Endothelial cell of umbilical vein (primary cell): ENCODE results near the gene PCDH18. TPM values are rescaled to one million over a fixed set of nuclear protein-coding genes. Genes with fewer than 3 reads are reported as not detected.

Experiments used
- BruUV-seq: library from RNA; stranded (reverse); fragments of 400-500 nt; replicated peaks from 2 replicates; lab custom pipeline; 2021; lab: Mats Ljungman, UMichigan
- CTCF ChIA-PET: fragments of 300-600, 350-600 bp; sonication (Branson Sonifier 250); formaldehyde crosslinking; loops from one replicate; lab custom pipeline; 2021; ENCODE audit warnings: antibody characterized with exemption, inconsistent platforms; lab: Charles Lee
- POLR2A ChIA-PET: fragments of 300-600, 350-600 bp; sonication (Branson Sonifier 250); formaldehyde crosslinking; loops from one replicate; lab custom pipeline; 2021; ENCODE audit warnings: antibody characterized with exemption, inconsistent platforms; lab: Charles Lee
- DNase-seq: peaks from one replicate; pipeline ENCODE4 v3.0.0-alpha.2; 2011; ENCODE audit warnings: low read depth, low spot score
- FAIRE-seq: peaks from 2 replicates; lab custom pipeline; 2011; peaks lifted over from hg19 to GRCh38; lab: Jason Lieb, UNC
- H2AFZ ChIP-seq: 2 replicates; pipeline ENCODE4 v1.6.0; 2012; ENCODE audit warnings: low read depth, low read length, control low read depth, inconsistent platforms
- H3K27ac ChIP-seq: 2 replicates; pipeline ENCODE4 v1.5.1; 2011; ENCODE audit warnings: low read depth, mild to moderate bottlenecking, control low read depth, low read length, moderate library complexity; ENCODE audit not compliant: insufficient read depth
- H3K27me3 ChIP-seq, 2 experiments: 2 replicates each; pipeline versions ENCODE4 v1.6.0 to v1.6.1; 2011; ENCODE audit warnings: low read length in 2 of 2, mixed read lengths in 1 of 2; ENCODE audit not compliant: control insufficient read depth in 2 of 2, insufficient read depth in 2 of 2
- H3K36me3 ChIP-seq, 2 experiments: 2 replicates in 1 of 2; 3 replicates in 1 of 2; pipeline ENCODE4 v1.5.1; 2011; ENCODE audit warnings: low read length in 2 of 2, mild to moderate bottlenecking in 1 of 2, moderate library complexity in 1 of 2; ENCODE audit not compliant: control insufficient read depth in 2 of 2, insufficient read depth in 2 of 2; ENCODE audit errors: extremely low read depth in 1 of 2
- H3K4me1 ChIP-seq: 3 replicates; pipeline ENCODE4 v1.5.1; 2011; ENCODE audit warnings: mild to moderate bottlenecking, low read length; ENCODE audit not compliant: control insufficient read depth, insufficient read depth; ENCODE audit errors: extremely low read depth
- H3K4me2 ChIP-seq: 2 replicates; pipeline ENCODE4 v1.6.1; 2011; ENCODE audit warnings: low read length, control low read depth, mixed read lengths; ENCODE audit not compliant: insufficient read depth
- H3K4me3 ChIP-seq, 3 experiments: fragments of 200-600 bp in 1 of 3; sonication (generic), shearing (Covaris generic) in 1 of 3; replicated peaks in 1 of 3; 2 replicates each; pipeline ENCODE4 v1.5.1; 2011 to 2016; ENCODE audit warnings: control low read depth in 3 of 3, low read length in 3 of 3, mild to moderate bottlenecking in 2 of 3, inconsistent platforms in 1 of 3, low read depth in 1 of 3, moderate library complexity in 1 of 3; ENCODE audit not compliant: insufficient read depth in 1 of 3
- H3K79me2 ChIP-seq: 2 replicates; pipeline ENCODE4 v1.6.0; 2012; ENCODE audit warnings: low read length, inconsistent platforms; ENCODE audit not compliant: control insufficient read depth, insufficient read depth
- H3K9ac ChIP-seq: replicated peaks from 2 replicates; pipeline ENCODE3; 2011; ENCODE audit warnings: low read length, control low read depth; ENCODE audit not compliant: insufficient read depth; ENCODE audit errors: extremely low read depth
- H3K9me1 ChIP-seq: replicated peaks from 3 replicates; pipeline ENCODE4 v1.6.0; 2011; ENCODE audit warnings: mild to moderate bottlenecking, low read length; ENCODE audit not compliant: control insufficient read depth, insufficient read depth; ENCODE audit errors: extremely low read depth
- H3K9me3 ChIP-seq: replicated peaks from 2 replicates; pipeline ENCODE4 v1.5.1; 2012; ENCODE audit warnings: low read length, inconsistent platforms; ENCODE audit not compliant: control insufficient read depth, insufficient read depth
- H4K20me1 ChIP-seq: replicated peaks from 2 replicates; pipeline ENCODE3; 2011; ENCODE audit warnings: mild to moderate bottlenecking, low read length; ENCODE audit not compliant: control insufficient read depth, insufficient read depth; ENCODE audit errors: extremely low read depth
- CTCF ChIP-seq, 2 donors: IDR thresholded peaks; 1 replicate in 1 of 2; 2 replicates in 1 of 2; pipeline ENCODE4 v1.5.1; 2011; ENCODE audit warnings: low read length in 2 of 2, mild to moderate bottlenecking in 2 of 2, moderate library complexity in 2 of 2, control low read depth in 1 of 2, inconsistent platforms in 1 of 2, low read depth in 1 of 2; ENCODE audit not compliant: insufficient read depth in 1 of 2; ENCODE audit errors: extremely low read depth in 1 of 2
- EZH2 ChIP-seq: IDR thresholded peaks from 2 replicates; pipeline ENCODE4 v1.6.1; 2012; ENCODE audit warnings: borderline replicate concordance, low read depth, mild to moderate bottlenecking, moderate library complexity, low read length, inconsistent platforms; ENCODE audit not compliant: severe bottlenecking
- FOS ChIP-seq: IDR thresholded peaks from 2 replicates; pipeline ENCODE4 v1.6.1; 2011; ENCODE audit warnings: mild to moderate bottlenecking, low read length, moderate library complexity, borderline replicate concordance; ENCODE audit not compliant: insufficient read depth
- GATA2 ChIP-seq: IDR thresholded peaks from 2 replicates; pipeline ENCODE4 v1.7.0; 2011; ENCODE audit warnings: low read depth, mild to moderate bottlenecking, moderate library complexity, mixed read lengths, low read length; ENCODE audit not compliant: insufficient read length, insufficient read depth
- JUN ChIP-seq: IDR thresholded peaks from 2 replicates; pipeline ENCODE4 v1.6.1; 2011; ENCODE audit warnings: borderline replicate concordance, low read depth; ENCODE audit not compliant: insufficient read length, insufficient read depth
- MYC ChIP-seq: IDR thresholded peaks from one replicate; pipeline ENCODE4 v1.6.1; 2011; ENCODE audit warnings: mild to moderate bottlenecking, low read depth, low read length
- POLR2A ChIP-seq: IDR thresholded peaks from 2 replicates; pipeline ENCODE4 v1.6.1; 2012; ENCODE audit warnings: low read depth, mild to moderate bottlenecking, control low read depth, low read length
- POLR2AphosphoS5 ChIP-seq: IDR thresholded peaks from 2 replicates; pipeline ENCODE4 v1.6.1; 2012; ENCODE audit warnings: low read depth, mild to moderate bottlenecking, control low read depth, low read length, moderate library complexity; ENCODE audit not compliant: insufficient read depth
- dilution Hi-C: fragments of 300-500 bp; cut with MboI; formaldehyde crosslinking; loops from one replicate; pipeline ENCODE4 v1.15.0; 2019; ENCODE audit warnings: low sequenced_read_pairs; ENCODE audit not compliant: extremely low pct_ligation_motif_present
- intact Hi-C: fragments of 100-400 bp; cut with micrococcal nuclease; formaldehyde crosslinking; loops from one replicate; pipeline ENCODE4 v1.10.0; 2022
- polyA plus RNA-seq, 4 experiments: library from polyadenylated mRNA; depleted of rRNA in 3 of 4; stranded (reverse) in 3 of 4; unstranded in 1 of 4; fragments of >200 nt; gene quantifications; 2 replicates each; pipeline versions ENCODE4 v1.2.1 to v1.2.3, GENCODE V29; 2011 to 2012; ENCODE audit warnings: missing spikeins in 1 of 4
- total RNA-seq: library from RNA; stranded (reverse); gene quantifications from 2 replicates; pipeline ENCODE4 v1.2.3, GENCODE V29; 2021
- TF ChIP-seq, protein P1 (sequence below): IDR thresholded peaks from 2 replicates; pipeline ENCODE4 v1.6.1; 2011; ENCODE audit not compliant: insufficient read depth, insufficient read length

PCDH18 gene
- total and polyA plus RNA-seq, 2 donors (not counting 3 experiments of a cell fraction or from before 2014, with no cell fraction given), result 1.5 to 2.2 TPM

- Histone ChIP-seq H3K4me1 (no peaks in the 10 kb centered on the region), H3K79me2 (no peaks in the 10 kb centered on the region), H3K9me3 (no peaks in the 10 kb centered on the region), H3K36me3 (no peaks in the 10 kb centered on the region), H2AFZ (no peak overlapping the region), H3K9me1 (no peaks in the 10 kb centered on the region), H3K4me3 (no peak overlapping the region), H3K27me3 (no peaks in the 10 kb centered on the region), H3K4me2 (no peak overlapping the region), H3K27ac (no peak overlapping the region), H4K20me1 (no peaks in the 10 kb centered on the region), H3K9ac (no peak overlapping the region)
- dilution Hi-C loops (no loop called here), intact Hi-C loops (no loop called here)
- TF ChIP-seq EZH2 (no peak), GATA2 (no peak), JUN (no peak), POLR2A (no peak), MYC (no peak)
- TF ChIP-seq, protein P1, sequence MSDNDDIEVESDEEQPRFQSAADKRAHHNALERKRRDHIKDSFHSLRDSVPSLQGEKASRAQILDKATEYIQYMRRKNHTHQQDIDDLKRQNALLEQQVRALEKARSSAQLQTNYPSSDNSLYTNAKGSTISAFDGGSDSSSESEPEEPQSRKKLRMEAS, result no peak
- DNase-seq, result no peak
- ChIA-PET CTCF (no interaction called here), POLR2A (no interaction called here)
- no peak for FAIRE-seq
- no TSS peak for BruUV-seq
These were observed 13.2 kb upstream of the PCDH18 start for GRCh38 chr4:137545461-137545861.

- Histone ChIP-seq H3K9me3 (no peaks in the 10 kb centered on the region), H2AFZ (no peak overlapping the region), H3K4me2 (no peak overlapping the region), H3K4me1 (no peaks in the 10 kb centered on the region), H3K4me3 (no peak overlapping the region), H3K79me2 (no peaks in the 10 kb centered on the region), H3K9me1 (no peaks in the 10 kb centered on the region), H4K20me1 (no peaks in the 10 kb centered on the region), H3K27ac (no peak overlapping the region), H3K36me3 (no peaks in the 10 kb centered on the region), H3K9ac (no peak overlapping the region), H3K27me3 (no peaks in the 10 kb centered on the region)
- no peak for DNase-seq
- BruUV-seq, result no TSS peak
- CTCF ChIA-PET, result interaction anchor here (1.1 kb wide), 1 partner anchor 11 kb away, joined by 3 read pairs; the partner anchor contains the start of gene PCDH18
- TF ChIP-seq FOS (no peak), MYC (no peak), POLR2A (no peak), JUN (no peak), POLR2AphosphoS5 (no peak), EZH2 (no peak), GATA2 (no peak), CTCF (IDR thresholded peaks at IDR 0.05; ENCODE audit: extremely low read depth in 1 of 2, insufficient read depth in 1 of 2, low read depth in 1 of 2, low read length in 2 of 2) (no peak)
- TF ChIP-seq, protein P1, result no peak
- intact Hi-C loops (no loop called here), dilution Hi-C loops (no loop called here)
- FAIRE-seq, result no peak
- POLR2A ChIA-PET, result no interaction called here
These were observed 11.4 kb upstream of the PCDH18 start for GRCh38 chr4:137543648-137544047.
